CD4-positive, alpha-beta T cell treated with Interleukin-21 for 1 hour (primary cell): ENCODE data around the gene NKAIN1.
"Not testable (repeated sequence)": the region's sequence is repeated elsewhere in the genome, so short reads cannot be mapped to it uniquely, and the experiment has no call there.

Experiments
- DNase-seq: peaks from one replicate; pipeline ENCODE4 v3.0.0-alpha.2; 2020

Gene NKAIN1

DNA sequence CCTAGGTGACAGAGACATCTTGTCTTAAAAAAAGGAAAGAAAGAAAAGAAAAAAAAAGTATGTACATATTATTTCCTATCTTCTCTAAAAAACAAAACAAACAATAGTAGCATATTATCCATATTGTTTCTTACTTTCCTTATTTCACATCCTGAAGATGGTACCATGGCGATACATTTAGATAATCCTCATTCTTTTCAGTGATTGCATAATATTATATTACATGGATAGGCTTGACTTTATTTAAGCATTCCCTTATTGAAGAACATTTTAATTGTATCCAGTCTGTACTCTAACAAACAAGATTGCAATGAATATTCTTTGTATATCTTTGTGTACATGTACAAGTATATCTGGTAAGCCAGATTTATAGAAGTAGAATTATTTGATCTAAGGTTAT lies 91.3 kb downstream of the NKAIN1 start:
- DNase-seq: no peak

DNA sequence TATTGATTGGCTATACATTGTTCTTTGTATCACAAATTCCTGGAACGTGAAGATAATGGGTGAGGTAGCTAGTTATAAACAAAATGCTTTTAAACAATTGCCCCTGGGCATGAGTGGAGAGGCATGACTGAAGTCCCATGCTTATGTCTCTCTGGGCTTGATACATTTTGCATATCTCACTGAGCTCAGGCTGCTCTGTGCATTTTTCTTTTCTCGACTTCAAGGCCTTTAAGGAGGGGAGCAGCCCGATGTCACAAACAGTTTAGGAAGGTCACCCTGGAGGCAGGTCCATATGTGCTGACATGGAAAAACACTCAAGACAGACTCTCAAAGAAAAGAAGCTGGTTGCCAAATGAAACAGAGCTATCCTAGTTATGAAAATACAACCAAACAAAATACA lies 94.0 kb downstream of the NKAIN1 start:
- DNase-seq: no peak

DNA sequence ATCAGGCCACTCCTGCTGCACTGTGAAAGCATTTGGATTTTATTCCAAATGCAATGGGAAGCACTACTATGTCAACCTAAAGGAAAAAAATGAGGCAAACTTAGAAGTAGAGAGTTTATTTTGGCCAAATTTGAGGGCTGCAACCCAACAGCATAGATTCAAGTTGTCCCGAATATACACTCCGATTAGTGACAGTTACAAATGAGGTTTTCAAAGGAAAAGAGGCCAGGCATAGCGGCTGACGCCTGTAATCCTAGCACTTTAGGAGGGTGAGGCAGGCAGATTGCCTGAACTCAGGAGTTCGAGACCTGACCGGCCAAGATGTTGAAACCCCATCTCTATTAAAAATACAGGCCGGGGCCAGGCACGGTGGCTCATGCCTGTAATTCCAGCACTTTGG lies 95.2 kb downstream of the NKAIN1 start:
- no peak for DNase-seq

DNA sequence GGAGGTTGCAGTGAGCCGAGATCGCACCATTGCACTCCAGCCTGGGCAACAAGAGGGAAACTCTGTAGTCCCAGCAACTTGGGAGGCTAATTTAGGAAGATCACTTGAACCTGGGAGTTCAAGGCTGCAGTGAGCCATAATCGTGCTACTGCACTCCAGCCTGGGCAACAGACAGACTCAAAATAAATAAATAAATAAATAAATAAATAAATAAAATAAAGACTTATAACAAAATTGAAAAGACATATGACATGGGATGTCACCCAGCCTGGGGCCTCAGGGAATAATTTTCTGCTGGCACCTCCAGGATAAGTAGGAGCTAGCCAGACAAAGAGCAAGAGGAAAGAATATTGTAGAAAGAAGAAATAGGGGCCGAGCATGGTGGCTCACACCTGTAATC lies 96.2 kb downstream of the NKAIN1 start:
- DNase-seq: no peak

- DNase-seq: no peak
Observed at GRCh38 chr1:31142406-31142805, 97.3 kb downstream of the NKAIN1 start.

- DNase-seq: no peak
Observed at GRCh38 chr1:31140299-31140698, 99.4 kb downstream of the NKAIN1 start.

- not testable (repeated sequence) for DNase-seq
Observed at GRCh38 chr1:31138797-31139521, 100.7 kb downstream of the NKAIN1 start.

DNA sequence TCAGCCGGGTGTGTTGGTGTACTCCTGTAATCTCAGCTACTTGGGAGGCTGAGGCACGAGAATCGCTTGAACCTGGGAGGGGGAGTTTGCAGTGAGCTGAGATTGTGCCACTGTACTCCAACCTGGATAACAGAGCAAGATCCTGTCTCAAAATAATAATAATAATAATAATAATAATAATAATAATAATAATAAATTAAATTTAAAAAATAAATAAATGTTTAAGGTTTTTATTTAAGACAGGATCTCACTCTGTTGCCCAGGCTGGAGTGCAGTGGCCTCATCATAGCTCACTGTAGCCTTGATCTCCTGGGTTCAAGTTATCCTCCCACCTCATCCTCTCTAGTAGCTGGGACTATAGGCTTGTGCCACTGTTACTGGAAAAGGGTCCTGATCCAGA lies 101.8 kb downstream of the NKAIN1 start:
- DNase-seq: not testable (repeated sequence)

GRCh38 chr1:31135973-31136600 lies 103.6 kb downstream of the NKAIN1 start:
- no peak for DNase-seq

DNA sequence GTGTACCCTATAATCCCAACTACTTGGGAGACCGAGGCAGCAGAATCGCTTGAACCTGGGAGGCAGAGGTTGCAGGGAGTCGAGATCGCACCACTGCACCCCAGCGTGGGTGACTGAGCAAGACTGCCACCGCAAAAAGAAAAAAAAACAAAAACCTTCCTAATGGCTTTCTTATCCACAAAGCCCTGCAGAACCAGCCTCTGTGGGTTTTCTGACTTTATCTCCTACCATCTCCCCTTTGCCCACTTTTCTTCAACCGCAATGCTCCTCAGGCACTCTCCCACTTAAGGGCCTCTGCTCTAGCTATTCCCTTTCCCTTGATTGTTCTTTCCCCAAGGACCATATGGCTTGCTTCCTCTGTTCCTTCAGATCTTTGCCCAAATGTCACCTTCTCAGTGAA lies 106.3 kb downstream of the NKAIN1 start:
- no peak for DNase-seq
